GM23248 (cell line): ENCODE results near the gene GFPT1.

ENCODE experiments used
- EZH2 ChIP-seq: fragments of 200-600 bp; sonication (generic); IDR thresholded peaks from 2 replicates; pipeline ENCODE4 v1.6.1; 2018; ENCODE audit warnings: antibody characterized with exemption, mild to moderate bottlenecking; ENCODE audit not compliant: insufficient read depth, poor library complexity, severe bottlenecking
- EZH2phosphoT487 ChIP-seq: fragments of 200-600 bp; sonication (generic); IDR thresholded peaks from 2 replicates; pipeline ENCODE4 v1.6.1; 2018; ENCODE audit warnings: antibody characterized with exemption, moderate library complexity, mild to moderate bottlenecking, low read depth; ENCODE audit not compliant: insufficient read depth

GRCh38 chr2:69316550-69316949, 70.5 kb downstream of the GFPT1 start:
- no peak for TF ChIP-seq EZH2
- TF ChIP-seq EZH2phosphoT487: no peak
